Ascending aorta (tissue), 2 donors: ENCODE results near the gene BCKDHA. TPM values are rescaled to one million over a fixed set of nuclear protein-coding genes. Genes with fewer than 3 reads are reported as not detected.

ENCODE experiments used
- DNase-seq, 2 donors: peaks; one replicate each; pipeline ENCODE4 v3.0.0-alpha.2; 2019; ENCODE audit warnings: low spot score in 2 of 2
- H3K27ac ChIP-seq, 2 donors: fragments of 200-600 bp; sonication (generic); one replicate each; pipeline ENCODE4 v1.5.1; 2016 to 2017; ENCODE audit warnings: mild to moderate bottlenecking in 1 of 2
- H3K27me3 ChIP-seq: fragments of 200-600 bp; sonication (generic); one replicate; pipeline ENCODE4 v1.5.1; 2017
- H3K36me3 ChIP-seq, 2 donors: fragments of 200-600 bp; sonication (generic); one replicate each; pipeline ENCODE4 v1.5.1; 2016
- H3K4me1 ChIP-seq, 2 donors: fragments of 200-600 bp; sonication (generic); one replicate each; pipeline ENCODE4 v1.5.1; 2016 to 2017; ENCODE audit warnings: mild to moderate bottlenecking in 1 of 2
- H3K4me3 ChIP-seq, 2 donors: fragments of 200-600 bp; sonication (generic); one replicate each; pipeline ENCODE4 v1.5.1; 2016 to 2017; ENCODE audit warnings: mild to moderate bottlenecking in 1 of 2
- H3K9me3 ChIP-seq, 2 donors: fragments of 200-600 bp; sonication (generic); one replicate each; pipeline ENCODE4 v1.5.1; 2016
- CTCF ChIP-seq, 3 experiments: fragments of 200-600 bp in 2 of 3; fragments of 450-650 bp in 1 of 3; sonication (generic) in 2 of 3; IDR thresholded peaks; one replicate each; pipeline ENCODE4 v1.5.1; 2016 to 2019; ENCODE audit warnings: antibody characterized with exemption in 3 of 3, mild to moderate bottlenecking in 1 of 3, moderate library complexity in 1 of 3
- intact Hi-C: fragments of 100-400 bp; cut with DNase I; formaldehyde crosslinking; loops from one replicate; pipeline ENCODE4 v1.15.1; 2023
- total RNA-seq: library from RNA; depleted of rRNA; stranded (reverse); fragments of >200 nt; gene quantifications from one replicate; pipeline ENCODE4 v1.1.0, GENCODE V29; 2016

BCKDHA gene
- total RNA-seq, 1 donor from 2014 or later: 28.5 TPM

GRCh38 chr19:41435936-41436673 lies 38.5 kb downstream of the BCKDHA start:
- H3K36me3 ChIP-seq: peaks cover 33 to 42% of the 10 kb centered on the region in 2 donors
- TF ChIP-seq CTCF (IDR thresholded peaks at IDR 0.05): no peak
- no peak overlapping the region for H3K4me3 ChIP-seq
- no peak for DNase-seq
- no peaks in the 10 kb centered on the region for H3K4me1 ChIP-seq
- H3K27me3 ChIP-seq: no peaks in the 10 kb centered on the region
- H3K27ac ChIP-seq: no peak overlapping the region
- no peaks in the 10 kb centered on the region for H3K9me3 ChIP-seq
- intact Hi-C loops: loop anchor here (5.0 to 10.0 kb wide), 2 partner anchors 446 to 639 kb away; partner anchors contain the start of genes ARHGEF1, GRIK5 and ZNF574

GRCh38 chr19:41436674-41436951 lies 39.0 kb downstream of the BCKDHA start:
- H3K36me3 ChIP-seq: peaks cover 31 to 37% of the 10 kb centered on the region in 2 donors
- TF ChIP-seq CTCF (IDR thresholded peaks at IDR 0.05): no peak
- no peak overlapping the region for H3K27ac ChIP-seq
- H3K4me3 ChIP-seq: no peak overlapping the region
- H3K27me3 ChIP-seq: no peaks in the 10 kb centered on the region
- no peak for DNase-seq
- no peaks in the 10 kb centered on the region for H3K4me1 ChIP-seq
- H3K9me3 ChIP-seq: no peaks in the 10 kb centered on the region
- intact Hi-C loops: loop anchor here (5.0 to 10.0 kb wide), 2 partner anchors 446 to 638 kb away; partner anchors contain the start of genes ARHGEF1, GRIK5 and ZNF574

- H3K27ac ChIP-seq: no peak overlapping the region
- H3K27me3 ChIP-seq: no peaks in the 10 kb centered on the region
- no peaks in the 10 kb centered on the region for H3K9me3 ChIP-seq
- H3K4me3 ChIP-seq: no peak overlapping the region
- no peaks in the 10 kb centered on the region for H3K4me1 ChIP-seq
- no peak for TF ChIP-seq CTCF (IDR thresholded peaks at IDR 0.05)
- DNase-seq: no peak
- peaks cover 17 to 23% of the 10 kb centered on the region in 2 donors for H3K36me3 ChIP-seq
- intact Hi-C loops: loop anchor here (5.0 to 10.0 kb wide), 2 partner anchors 444 to 637 kb away; partner anchors contain the start of genes ARHGEF1, GRIK5 and ZNF574
Observed at GRCh38 chr19:41437944-41438574, 40.4 kb downstream of the BCKDHA start.

GRCh38 chr19:41439441-41440222 lies 42.0 kb downstream of the BCKDHA start, which contains the start of gene DMAC2:
Gene DMAC2, minus strand, starts transcription at chr19:41439912. Its CDS starts 13 bp downstream, at chr19:41439899.
- H3K4me1 ChIP-seq: no peaks in the 10 kb centered on the region
- no peaks in the 10 kb centered on the region for H3K27me3 ChIP-seq
- DNase-seq: peak; percentile 90 to 99
- peak within 1 kb of the TSS; percentile 66 to 78 for H3K4me3 ChIP-seq
- peak in 2 of 3 experiments; percentile 51 to 61 for TF ChIP-seq CTCF (IDR thresholded peaks at IDR 0.05)
- peaks cover 13 to 16% of the 10 kb centered on the region in 2 donors for H3K36me3 ChIP-seq
- peak within 1 kb of the TSS; percentile 90 to 92 for H3K27ac ChIP-seq
- H3K9me3 ChIP-seq: no peaks in the 10 kb centered on the region
- intact Hi-C loops: loop anchor here (1.0 to 10.0 kb wide), 4 partner anchors 12 to 635 kb away; partner anchors contain the start of genes ARHGEF1, B3GNT8, BCKDHA and EXOSC5

GRCh38 chr19:41441321-41441945 lies 43.8 kb downstream of the BCKDHA start:
- Histone ChIP-seq H3K9me3 (no peaks in the 10 kb centered on the region), H3K4me3 (no peak overlapping the region), H3K36me3 (peaks cover 3 to 8% of the 10 kb centered on the region in 2 donors), H3K27ac (no peak overlapping the region), H3K27me3 (no peaks in the 10 kb centered on the region), H3K4me1 (no peaks in the 10 kb centered on the region)
- intact Hi-C loops: no loop called here
- no peak for DNase-seq
- TF ChIP-seq CTCF (IDR thresholded peaks at IDR 0.05): no peak
